OCI-LY7 (cell line): ENCODE data around the gene EPHA5. TPM values are rescaled to one million over a fixed set of nuclear protein-coding genes. Genes with fewer than 3 reads are reported as not detected.

Source experiments
- BruUV-seq: library from RNA; stranded (reverse); fragments of 400-500 nt; replicated peaks from 2 replicates; lab custom pipeline; 2021; lab: Mats Ljungman, UMichigan
- CTCF ChIA-PET: fragments of 300-600 bp; sonication (Branson Sonifier 250); formaldehyde crosslinking; loops from one replicate; lab custom pipeline; 2022; ENCODE audit warnings: antibody characterized with exemption; ENCODE audit not compliant: unreplicated experiment; lab: Charles Lee
- POLR2A ChIA-PET: fragments of 300-600 bp; sonication (Branson Sonifier 250); formaldehyde crosslinking; loops from one replicate; lab custom pipeline; 2022; ENCODE audit warnings: antibody characterized with exemption; lab: Charles Lee
- DNase-seq: peaks from one replicate; pipeline ENCODE4 v3.0.0-alpha.2; 2015; ENCODE audit warnings: low spot score
- H2AFZ ChIP-seq: fragments of 200-600 bp; sonication (generic), shearing (Covaris generic); 2 replicates; pipeline ENCODE4 v1.6.1; 2014; ENCODE audit warnings: mild to moderate bottlenecking, antibody characterized with exemption, low read length, moderate library complexity
- H3K27ac ChIP-seq: fragments of 200-600 bp; sonication (generic); 2 replicates; pipeline ENCODE4 v1.5.1; 2014; ENCODE audit warnings: mixed run types, low read depth, mild to moderate bottlenecking, moderate library complexity, low read length, inconsistent platforms; ENCODE audit not compliant: poor library complexity, severe bottlenecking
- H3K36me3 ChIP-seq: fragments of 200-600 bp; sonication (generic); 2 replicates; pipeline ENCODE4 v1.6.1; 2014; ENCODE audit warnings: mild to moderate bottlenecking, antibody characterized with exemption, low read length, moderate library complexity, mixed read lengths; ENCODE audit not compliant: insufficient read depth
- H3K4me1 ChIP-seq: fragments of 200-600 bp; sonication (generic); 2 replicates; pipeline ENCODE4 v1.5.1; 2014; ENCODE audit warnings: mild to moderate bottlenecking, low read length; ENCODE audit not compliant: insufficient read depth, poor library complexity, severe bottlenecking
- H3K4me2 ChIP-seq: fragments of 200-600 bp; sonication (generic); 2 replicates; pipeline ENCODE4 v1.6.1; 2014; ENCODE audit warnings: mild to moderate bottlenecking, low read length
- H3K4me3 ChIP-seq: fragments of 200-600 bp; sonication (generic); 2 replicates; pipeline ENCODE4 v1.5.1; 2014; ENCODE audit warnings: mild to moderate bottlenecking, low read depth, low read length; ENCODE audit not compliant: poor library complexity, severe bottlenecking
- H3K79me2 ChIP-seq: fragments of 200-600 bp; sonication (generic); 2 replicates; pipeline ENCODE4 v1.6.1; 2016; ENCODE audit warnings: low read depth, mild to moderate bottlenecking, low read length, moderate library complexity, mixed read lengths; ENCODE audit not compliant: insufficient read depth
- H3K9me2 ChIP-seq: fragments of 200-600 bp; sonication (generic); 2 replicates; pipeline ENCODE4 v1.6.1; 2016; ENCODE audit warnings: mild to moderate bottlenecking, low read length, mixed read lengths; ENCODE audit not compliant: insufficient read depth
- H3K9me3 ChIP-seq: fragments of 200-600 bp; sonication (generic); 2 replicates; pipeline ENCODE4 v1.6.1; 2014; ENCODE audit warnings: mild to moderate bottlenecking, mixed run types, low read length, mixed read lengths
- H4K20me1 ChIP-seq: fragments of 200-600 bp; sonication (generic); 2 replicates; pipeline ENCODE4 v1.6.1; 2014; ENCODE audit warnings: mild to moderate bottlenecking, antibody characterized with exemption, low read length, moderate library complexity, mixed read lengths; ENCODE audit not compliant: insufficient read depth
- CTCF ChIP-seq: fragments of 200-600 bp; sonication (generic); conservative IDR thresholded peaks from 2 replicates; pipeline ENCODE4 v1.5.1; 2014; ENCODE audit warnings: mild to moderate bottlenecking, antibody characterized with exemption, low read length, moderate library complexity, mixed read lengths
- EZH2phosphoT487 ChIP-seq: fragments of 200-600 bp; sonication (generic); IDR thresholded peaks from 2 replicates; pipeline ENCODE4 v1.6.1; 2018; ENCODE audit warnings: low read depth, borderline replicate concordance, mild to moderate bottlenecking, mixed run types, antibody characterized with exemption, low read length, moderate library complexity, mixed read lengths
- intact Hi-C: fragments of 100-400 bp; cut with micrococcal nuclease; formaldehyde crosslinking; loops from one replicate; pipeline ENCODE4 v1.10.0; 2022; ENCODE audit not compliant: unreplicated experiment
- total RNA-seq, 2 experiments: library from RNA; depleted of rRNA in 1 of 2; stranded (reverse); fragments of >200 nt in 1 of 2; shearing (Covaris generic) in 1 of 2; gene quantifications; 2 replicates each; pipeline ENCODE4 v1.2.3, GENCODE V29; 2014 to 2022

EPHA5 gene
- total RNA-seq, 2 experiments from 2014 or later: not detected

GRCh38 chr4:65535113-65535512 is 135.2 kb downstream of the EPHA5 start:
- TF ChIP-seq CTCF (no peak), EZH2phosphoT487 (no peak)
- H3K79me2 ChIP-seq: no peaks in the 10 kb centered on the region
- no peaks in the 10 kb centered on the region for H3K36me3 ChIP-seq
- no peak for DNase-seq
- BruUV-seq: no TSS peak
- no peaks in the 10 kb centered on the region for H3K9me3 ChIP-seq
- no peaks in the 10 kb centered on the region for H4K20me1 ChIP-seq
- no peak overlapping the region for H3K27ac ChIP-seq
- POLR2A ChIA-PET: no interaction called here
- no peaks in the 10 kb centered on the region for H3K4me1 ChIP-seq
- intact Hi-C loops: no loop called here
- no peak overlapping the region for H3K4me3 ChIP-seq
- no peaks in the 10 kb centered on the region for H3K9me2 ChIP-seq
- CTCF ChIA-PET: no interaction called here
- H2AFZ ChIP-seq: no peak overlapping the region
- H3K4me2 ChIP-seq: no peak overlapping the region

- POLR2A ChIA-PET: no interaction called here
- Histone ChIP-seq H2AFZ (no peak overlapping the region), H4K20me1 (no peaks in the 10 kb centered on the region), H3K4me1 (no peaks in the 10 kb centered on the region), H3K27ac (no peak overlapping the region), H3K9me3 (no peaks in the 10 kb centered on the region), H3K36me3 (no peaks in the 10 kb centered on the region), H3K79me2 (no peaks in the 10 kb centered on the region), H3K4me2 (no peak overlapping the region), H3K4me3 (no peak overlapping the region), H3K9me2 (no peaks in the 10 kb centered on the region)
- no TSS peak for BruUV-seq
- no peak for DNase-seq
- intact Hi-C loops: no loop called here
- CTCF ChIA-PET: no interaction called here
- TF ChIP-seq CTCF (no peak), EZH2phosphoT487 (no peak)
These were observed 148.6 kb downstream of the EPHA5 start for GRCh38 chr4:65521666-65522065.

- H3K9me3 ChIP-seq: no peaks in the 10 kb centered on the region; the same call in 1 of the 2 replicates
- ChIA-PET POLR2A (interaction anchor here (0.7 kb wide), 1 partner anchor 834 kb away, joined by 3 read pairs; no protein-coding TSS in a partner anchor), CTCF (no interaction called here)
- H3K4me1 ChIP-seq: no peaks in the 10 kb centered on the region
- no peak for TF ChIP-seq EZH2phosphoT487
- no peak for TF ChIP-seq CTCF
- H2AFZ ChIP-seq: no peak overlapping the region
- H3K79me2 ChIP-seq: no peaks in the 10 kb centered on the region
- no peak overlapping the region for H3K27ac ChIP-seq
- no peaks in the 10 kb centered on the region for H3K36me3 ChIP-seq
- no peak overlapping the region for H3K4me3 ChIP-seq
- no TSS peak for BruUV-seq
- intact Hi-C loops: no loop called here
- no peak overlapping the region for H3K4me2 ChIP-seq
- H4K20me1 ChIP-seq: no peaks in the 10 kb centered on the region
- H3K9me2 ChIP-seq: no peaks in the 10 kb centered on the region
- no peak for DNase-seq
These were observed 154.6 kb downstream of the EPHA5 start for GRCh38 chr4:65515646-65516045.
